ENCODE data around the gene GALNT10. TPM values are rescaled to one million over a fixed set of nuclear protein-coding genes. Genes with fewer than 3 reads are reported as not detected.

The GALNT10 gene
- polyA plus RNA-seq, 1 of the 3 experiments (the other 2 are of a cell fraction), result 56.3 TPM

DNA sequence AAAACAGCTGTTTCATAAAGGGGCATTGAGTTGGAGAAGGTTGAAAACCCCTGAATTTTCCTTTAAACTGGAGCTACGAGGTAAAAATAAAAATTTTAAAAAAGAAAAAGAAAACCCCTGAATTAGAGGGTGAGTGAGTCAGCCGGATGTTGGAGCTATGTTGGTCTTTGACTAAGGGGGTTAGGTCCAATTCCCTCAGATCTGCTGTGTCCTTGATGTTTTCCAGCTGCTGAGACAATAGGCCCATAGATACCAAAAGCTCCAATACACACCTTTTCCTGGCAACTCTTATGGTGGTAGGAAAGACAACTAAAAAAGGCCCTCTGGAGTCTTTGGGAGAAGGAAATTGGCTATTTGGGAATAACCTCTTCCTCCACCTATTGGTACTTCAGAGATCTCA is 175.8 kb downstream of the GALNT10 start:
- Histone ChIP-seq H3K4me2 (0 out of 2 replicates have a peak overlapping the region, but pooled peaks have one; percentile 50), H3K79me2 (ENCODE audit: insufficient read depth) (peaks cover 52% of the 10 kb centered on the region), H3F3A (replicated peaks; ENCODE audit: insufficient read depth) (peaks cover 59% of the 10 kb centered on the region), H3K27me3 (ENCODE audit: insufficient read depth) (no peaks in the 10 kb centered on the region), H3K4me1 (ENCODE audit: control insufficient read depth in 1 of 2, insufficient read depth in 2 of 2, low read depth in 1 of 2, low read length in 1 of 2) (peaks cover 13 to 66% of the 10 kb centered on the region in 2 experiments), H3K9me2 (no peaks in the 10 kb centered on the region), H3K36me3 (replicated peaks in 1 of 2; ENCODE audit: control insufficient read depth in 1 of 2, insufficient read depth in 2 of 2, low read length in 1 of 2) (peaks cover 2 to 3% of the 10 kb centered on the region in 2 experiments), H4K20me1 (ENCODE audit: insufficient read depth) (no peaks in the 10 kb centered on the region), H3K9me3 (no peaks in the 10 kb centered on the region), H3K27ac (ENCODE audit: low read depth in 2 of 2, low read length in 1 of 2) (peak overlapping the region; percentile 78 to 91), H3K4me3 (ENCODE audit: low read depth in 2 of 2, low read length in 1 of 2) (no peak overlapping the region), H3K9ac (peak overlapping the region; percentile 62; the same call in 1 of the 2 replicates), H2AFZ (ENCODE audit: low read depth) (no peak overlapping the region)
- ChIA-PET POLR2A (no interaction called here), CTCF (interaction anchor here (1.0 to 1.2 kb wide), 2 partner anchors 12 to 39 kb away, joined by 3 to 4 read pairs; no protein-coding TSS in a partner anchor)
- TF ChIP-seq, protein P1, sequence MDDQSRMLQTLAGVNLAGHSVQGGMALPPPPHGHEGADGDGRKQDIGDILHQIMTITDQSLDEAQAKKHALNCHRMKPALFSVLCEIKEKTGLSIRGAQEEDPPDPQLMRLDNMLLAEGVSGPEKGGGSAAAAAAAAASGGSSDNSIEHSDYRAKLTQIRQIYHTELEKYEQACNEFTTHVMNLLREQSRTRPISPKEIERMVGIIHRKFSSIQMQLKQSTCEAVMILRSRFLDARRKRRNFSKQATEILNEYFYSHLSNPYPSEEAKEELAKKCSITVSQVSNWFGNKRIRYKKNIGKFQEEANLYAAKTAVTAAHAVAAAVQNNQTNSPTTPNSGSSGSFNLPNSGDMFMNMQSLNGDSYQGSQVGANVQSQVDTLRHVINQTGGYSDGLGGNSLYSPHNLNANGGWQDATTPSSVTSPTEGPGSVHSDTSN (IDR thresholded peaks at IDR 0.05), result no peak; the same call in 1 of the 2 replicates
- TF ChIP-seq POLR2AphosphoS5 (IDR thresholded peaks at IDR 0.05; ENCODE audit: low read depth, low read length), result no peak
- no peak for TF ChIP-seq SMC3 (IDR thresholded peaks at IDR 0.05; ENCODE audit: low read depth, low read length)
- no peak for TF ChIP-seq MXI1 (IDR thresholded peaks at IDR 0.05; ENCODE audit: low read depth, low read length)
- no peak for TF ChIP-seq EZH2phosphoT487 (IDR thresholded peaks at IDR 0.05; ENCODE audit: borderline replicate concordance, low read depth)
- TF ChIP-seq, protein P2, sequence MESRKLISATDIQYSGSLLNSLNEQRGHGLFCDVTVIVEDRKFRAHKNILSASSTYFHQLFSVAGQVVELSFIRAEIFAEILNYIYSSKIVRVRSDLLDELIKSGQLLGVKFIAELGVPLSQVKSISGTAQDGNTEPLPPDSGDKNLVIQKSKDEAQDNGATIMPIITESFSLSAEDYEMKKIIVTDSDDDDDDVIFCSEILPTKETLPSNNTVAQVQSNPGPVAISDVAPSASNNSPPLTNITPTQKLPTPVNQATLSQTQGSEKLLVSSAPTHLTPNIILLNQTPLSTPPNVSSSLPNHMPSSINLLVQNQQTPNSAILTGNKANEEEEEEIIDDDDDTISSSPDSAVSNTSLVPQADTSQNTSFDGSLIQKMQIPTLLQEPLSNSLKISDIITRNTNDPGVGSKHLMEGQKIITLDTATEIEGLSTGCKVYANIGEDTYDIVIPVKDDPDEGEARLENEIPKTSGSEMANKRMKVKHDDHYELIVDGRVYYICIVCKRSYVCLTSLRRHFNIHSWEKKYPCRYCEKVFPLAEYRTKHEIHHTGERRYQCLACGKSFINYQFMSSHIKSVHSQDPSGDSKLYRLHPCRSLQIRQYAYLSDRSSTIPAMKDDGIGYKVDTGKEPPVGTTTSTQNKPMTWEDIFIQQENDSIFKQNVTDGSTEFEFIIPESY (IDR thresholded peaks at IDR 0.05; ENCODE audit: borderline replicate concordance, low read depth), result no peak
- TF ChIP-seq JUND (IDR thresholded peaks at IDR 0.05), result peak; percentile 28; the same call in 1 of the 2 replicates
- TF ChIP-seq EP300 (IDR thresholded peaks at IDR 0.05; ENCODE audit: borderline replicate concordance in 1 of 2, low read depth in 1 of 2, low read length in 1 of 2), result peak in 1 of 2 experiments; percentile 51; a peak in 1 of 4 replicates
- no peak for TF ChIP-seq RAD21 (IDR thresholded peaks at IDR 0.05; ENCODE audit: low read length)
- peak; percentile 29; the same call in 1 of the 2 replicates for TF ChIP-seq FOSL2 (IDR thresholded peaks at IDR 0.05; ENCODE audit: borderline replicate concordance, low read depth)
- TF ChIP-seq TCF12 (IDR thresholded peaks at IDR 0.05), result peak; percentile 73
- TF ChIP-seq FOXJ3 (CRISPR knock-in tag; IDR thresholded peaks at IDR 0.05), result no peak
- TF ChIP-seq IRF3 (IDR thresholded peaks at IDR 0.05; ENCODE audit: low read depth, low read length), result no peak
- TF ChIP-seq USF2 (IDR thresholded peaks at IDR 0.05; ENCODE audit: borderline replicate concordance, low read depth, low read length), result no peak
- TF ChIP-seq RCOR1 (IDR thresholded peaks at IDR 0.05; ENCODE audit: low read length), result no peak
- no peak for TF ChIP-seq TEAD4 (IDR thresholded peaks at IDR 0.05; ENCODE audit: borderline replicate concordance, insufficient read depth)
- TF ChIP-seq NFIC (IDR thresholded peaks at IDR 0.05; ENCODE audit: borderline replicate concordance), result no peak
- TF ChIP-seq, protein P3, sequence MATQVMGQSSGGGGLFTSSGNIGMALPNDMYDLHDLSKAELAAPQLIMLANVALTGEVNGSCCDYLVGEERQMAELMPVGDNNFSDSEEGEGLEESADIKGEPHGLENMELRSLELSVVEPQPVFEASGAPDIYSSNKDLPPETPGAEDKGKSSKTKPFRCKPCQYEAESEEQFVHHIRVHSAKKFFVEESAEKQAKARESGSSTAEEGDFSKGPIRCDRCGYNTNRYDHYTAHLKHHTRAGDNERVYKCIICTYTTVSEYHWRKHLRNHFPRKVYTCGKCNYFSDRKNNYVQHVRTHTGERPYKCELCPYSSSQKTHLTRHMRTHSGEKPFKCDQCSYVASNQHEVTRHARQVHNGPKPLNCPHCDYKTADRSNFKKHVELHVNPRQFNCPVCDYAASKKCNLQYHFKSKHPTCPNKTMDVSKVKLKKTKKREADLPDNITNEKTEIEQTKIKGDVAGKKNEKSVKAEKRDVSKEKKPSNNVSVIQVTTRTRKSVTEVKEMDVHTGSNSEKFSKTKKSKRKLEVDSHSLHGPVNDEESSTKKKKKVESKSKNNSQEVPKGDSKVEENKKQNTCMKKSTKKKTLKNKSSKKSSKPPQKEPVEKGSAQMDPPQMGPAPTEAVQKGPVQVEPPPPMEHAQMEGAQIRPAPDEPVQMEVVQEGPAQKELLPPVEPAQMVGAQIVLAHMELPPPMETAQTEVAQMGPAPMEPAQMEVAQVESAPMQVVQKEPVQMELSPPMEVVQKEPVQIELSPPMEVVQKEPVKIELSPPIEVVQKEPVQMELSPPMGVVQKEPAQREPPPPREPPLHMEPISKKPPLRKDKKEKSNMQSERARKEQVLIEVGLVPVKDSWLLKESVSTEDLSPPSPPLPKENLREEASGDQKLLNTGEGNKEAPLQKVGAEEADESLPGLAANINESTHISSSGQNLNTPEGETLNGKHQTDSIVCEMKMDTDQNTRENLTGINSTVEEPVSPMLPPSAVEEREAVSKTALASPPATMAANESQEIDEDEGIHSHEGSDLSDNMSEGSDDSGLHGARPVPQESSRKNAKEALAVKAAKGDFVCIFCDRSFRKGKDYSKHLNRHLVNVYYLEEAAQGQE (IDR thresholded peaks at IDR 0.05; ENCODE audit: low read depth, low read length), result no peak
- no peak for TF ChIP-seq YY1 (IDR thresholded peaks at IDR 0.05; ENCODE audit: low read depth)
- no peak for TF ChIP-seq NRF1 (IDR thresholded peaks at IDR 0.05; ENCODE audit: low read depth, low read length)
- TF ChIP-seq RFX5 (IDR thresholded peaks at IDR 0.05; ENCODE audit: low read length), result no peak
- no peak for TF ChIP-seq GABPA (IDR thresholded peaks at IDR 0.05; ENCODE audit: low read depth)
- no peak for DNase-seq
- WGBS (ENCODE audit: low lambda C conversion rate), result 44% methylated on average over 2 of the region's 2 CpGs
